ENCODE measurements around the gene DNAI2.

DNA sequence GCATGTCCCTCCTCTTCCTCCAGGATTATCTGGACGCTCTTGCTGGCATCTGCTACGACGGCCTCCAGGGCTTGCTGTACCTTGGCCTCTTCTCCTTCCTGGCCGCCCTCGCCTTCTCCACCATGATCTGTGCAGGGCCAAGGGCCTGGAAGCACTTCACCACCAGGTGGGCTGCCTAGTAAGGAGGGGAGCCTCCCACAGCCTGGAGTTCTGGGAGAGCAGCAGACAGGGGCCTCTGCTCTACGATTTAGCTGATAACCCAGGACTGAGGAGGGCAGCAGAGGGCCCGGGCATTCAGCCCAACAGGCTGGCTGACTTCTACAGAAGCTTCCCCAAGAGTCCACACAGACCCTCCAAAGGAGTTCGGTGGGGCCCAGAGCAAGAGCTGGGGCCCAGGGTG lies 21.8 kb upstream of the DNAI2 start:
- TF ChIP-seq POLR2A (IDR thresholded peaks at IDR 0.05) (no peak), POLR2AphosphoS5 (IDR thresholded peaks at IDR 0.05) (no peak), EP300 (IDR thresholded peaks at IDR 0.05) (no peak)
- TF ChIP-seq, protein P1, sequence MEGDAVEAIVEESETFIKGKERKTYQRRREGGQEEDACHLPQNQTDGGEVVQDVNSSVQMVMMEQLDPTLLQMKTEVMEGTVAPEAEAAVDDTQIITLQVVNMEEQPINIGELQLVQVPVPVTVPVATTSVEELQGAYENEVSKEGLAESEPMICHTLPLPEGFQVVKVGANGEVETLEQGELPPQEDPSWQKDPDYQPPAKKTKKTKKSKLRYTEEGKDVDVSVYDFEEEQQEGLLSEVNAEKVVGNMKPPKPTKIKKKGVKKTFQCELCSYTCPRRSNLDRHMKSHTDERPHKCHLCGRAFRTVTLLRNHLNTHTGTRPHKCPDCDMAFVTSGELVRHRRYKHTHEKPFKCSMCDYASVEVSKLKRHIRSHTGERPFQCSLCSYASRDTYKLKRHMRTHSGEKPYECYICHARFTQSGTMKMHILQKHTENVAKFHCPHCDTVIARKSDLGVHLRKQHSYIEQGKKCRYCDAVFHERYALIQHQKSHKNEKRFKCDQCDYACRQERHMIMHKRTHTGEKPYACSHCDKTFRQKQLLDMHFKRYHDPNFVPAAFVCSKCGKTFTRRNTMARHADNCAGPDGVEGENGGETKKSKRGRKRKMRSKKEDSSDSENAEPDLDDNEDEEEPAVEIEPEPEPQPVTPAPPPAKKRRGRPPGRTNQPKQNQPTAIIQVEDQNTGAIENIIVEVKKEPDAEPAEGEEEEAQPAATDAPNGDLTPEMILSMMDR (IDR thresholded peaks at IDR 0.05): no peak
